ENCODE measurements around the gene DDX59.

GRCh38 chr1:200708769-200709168 lies 39.1 kb upstream of the DDX59 start:
- TF ChIP-seq CTCF (IDR thresholded peaks at IDR 0.05; ENCODE audit: poor library complexity, severe bottlenecking): no peak
- TF ChIP-seq EZH2 (IDR thresholded peaks at IDR 0.05; ENCODE audit: borderline replicate concordance, insufficient read depth, low read length, poor library complexity, severe bottlenecking): no peak
- TF ChIP-seq EP300 (conservative IDR thresholded peaks at IDR 0.05; ENCODE audit: poor library complexity, severe bottlenecking): no peak
- TF ChIP-seq POLR2AphosphoS5 (IDR thresholded peaks at IDR 0.05): no peak
- TF ChIP-seq SMC3 (conservative IDR thresholded peaks at IDR 0.05; ENCODE audit: poor library complexity): no peak
- no peak for TF ChIP-seq TAF1 (IDR thresholded peaks at IDR 0.05; ENCODE audit: low read depth)
- no peak for TF ChIP-seq RAD21 (conservative IDR thresholded peaks at IDR 0.05)
- no peak for TF ChIP-seq REST (IDR thresholded peaks at IDR 0.05; ENCODE audit: borderline replicate concordance)
- no peak for TF ChIP-seq MXI1 (conservative IDR thresholded peaks at IDR 0.05; ENCODE audit: poor library complexity, severe bottlenecking)
